Measurements from ENCODE around the gene RILPL2. TPM values are rescaled to one million over a fixed set of nuclear protein-coding genes. Genes with fewer than 3 reads are reported as not detected.
A peak's percentile ranks its signal among the peaks of the same experiment; 100 is the strongest.

RILPL2 gene
- total and polyA plus RNA-seq, 2 of the 13 experiments (the other 11 are each of a cell fraction or from before 2014, with no cell fraction given) = 2.7 to 8.1 TPM

- TF ChIP-seq PRDM4 (CRISPR knock-in tag; IDR thresholded peaks at IDR 0.05; ENCODE audit: borderline replicate concordance) (no peak), SRY (CRISPR knock-in tag; IDR thresholded peaks at IDR 0.05) (peak; percentile 58), ZNF121 (CRISPR knock-in tag; IDR thresholded peaks at IDR 0.05) (peak; percentile 34; the same call in 1 of the 2 replicates), NFKB2 (CRISPR knock-in tag; IDR thresholded peaks at IDR 0.05; ENCODE audit: borderline replicate concordance) (peak; percentile 91; the same call in 1 of the 2 replicates), ZNF850 (CRISPR knock-in tag; conservative IDR thresholded peaks at IDR 0.05) (0 out of 2 replicates have a peak, but pooled peaks have one; percentile 51), NCOA2 (CRISPR knock-in tag; IDR thresholded peaks at IDR 0.05) (peak; percentile 30; the same call in 1 of the 2 replicates), GATAD1 (CRISPR knock-in tag; IDR thresholded peaks at IDR 0.05) (peak; percentile 91), TFAP4 (IDR thresholded peaks at IDR 0.05; ENCODE audit: borderline replicate concordance, low read depth) (peak; percentile 60; the same call in 1 of the 2 replicates), CSRNP1 (CRISPR knock-in tag; IDR thresholded peaks at IDR 0.05) (peak; percentile 80; the same call in 1 of the 2 replicates), MIER2 (CRISPR knock-in tag; IDR thresholded peaks at IDR 0.05) (0 out of 2 replicates have a peak, but pooled peaks have one; percentile 40), DDIT3 (CRISPR knock-in tag; IDR thresholded peaks at IDR 0.05) (no peak), ZNF891 (CRISPR knock-in tag; IDR thresholded peaks at IDR 0.05) (0 out of 2 replicates have a peak, but pooled peaks have one; percentile 47), ARHGAP35 (CRISPR knock-in tag; IDR thresholded peaks at IDR 0.05; ENCODE audit: borderline replicate concordance) (peak; percentile 74; the same call in 1 of the 2 replicates), ZNF260 (CRISPR knock-in tag; IDR thresholded peaks at IDR 0.05; ENCODE audit: borderline replicate concordance, low read depth) (0 out of 2 replicates have a peak, but pooled peaks have one; percentile 37), ZNF235 (CRISPR knock-in tag; IDR thresholded peaks at IDR 0.05; ENCODE audit: borderline replicate concordance) (no peak), JUN (CRISPR knock-in tag; IDR thresholded peaks at IDR 0.05) (no peak), ZFAT (CRISPR knock-in tag; conservative IDR thresholded peaks at IDR 0.05) (peak; percentile 100), ZNF761 (CRISPR knock-in tag; conservative IDR thresholded peaks at IDR 0.05) (no peak), ATAD3A (CRISPR knock-in tag; IDR thresholded peaks at IDR 0.05) (0 out of 2 replicates have a peak, but pooled peaks have one; percentile 41), ZNF563 (CRISPR knock-in tag; IDR thresholded peaks at IDR 0.05) (peak; percentile 33; the same call in 1 of the 2 replicates), NFE2 (CRISPR knock-in tag; IDR thresholded peaks at IDR 0.05) (no peak), ZNF724P (CRISPR knock-in tag; IDR thresholded peaks at IDR 0.05; ENCODE audit: borderline replicate concordance) (no peak)
- TF ChIP-seq, protein P1, sequence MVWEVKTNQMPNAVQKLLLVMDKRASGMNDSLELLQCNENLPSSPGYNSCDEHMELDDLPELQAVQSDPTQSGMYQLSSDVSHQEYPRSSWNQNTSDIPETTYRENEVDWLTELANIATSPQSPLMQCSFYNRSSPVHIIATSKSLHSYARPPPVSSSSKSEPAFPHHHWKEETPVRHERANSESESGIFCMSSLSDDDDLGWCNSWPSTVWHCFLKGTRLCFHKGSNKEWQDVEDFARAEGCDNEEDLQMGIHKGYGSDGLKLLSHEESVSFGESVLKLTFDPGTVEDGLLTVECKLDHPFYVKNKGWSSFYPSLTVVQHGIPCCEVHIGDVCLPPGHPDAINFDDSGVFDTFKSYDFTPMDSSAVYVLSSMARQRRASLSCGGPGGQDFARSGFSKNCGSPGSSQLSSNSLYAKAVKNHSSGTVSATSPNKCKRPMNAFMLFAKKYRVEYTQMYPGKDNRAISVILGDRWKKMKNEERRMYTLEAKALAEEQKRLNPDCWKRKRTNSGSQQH (CRISPR knock-in tag; IDR thresholded peaks at IDR 0.05; ENCODE audit: low read depth) = peak; percentile 83; the same call in 1 of the 2 replicates
These were observed 21.7 kb upstream of the RILPL2 start, which contains the start of gene SNRNP35 (continued) for GRCh38 chr12:123457980-123458779.

Data from HepG2 (cell line).